EL (cell line): ENCODE results near the gene SLIT3.
"Not testable (repeated sequence)": the region's sequence is repeated elsewhere in the genome, so short reads cannot be mapped to it uniquely, and the experiment has no call there.

Experiments
- DNase-seq: peaks from one replicate; pipeline ENCODE4 v3.0.0-alpha.2; 2016

The SLIT3 gene

GRCh38 chr5:168654211-168654721, 646.7 kb downstream of the SLIT3 start:
- DNase-seq = no peak

GRCh38 chr5:168653626-168654025, 647.3 kb downstream of the SLIT3 start:
- DNase-seq = no peak

GRCh38 chr5:168651648-168652047, 649.3 kb downstream of the SLIT3 start:
- peak; percentile 84 for DNase-seq

GRCh38 chr5:168649306-168649705, 651.6 kb downstream of the SLIT3 start:
- DNase-seq = no peak

GRCh38 chr5:168648576-168648975, 652.4 kb downstream of the SLIT3 start:
- DNase-seq = no peak

- no peak for DNase-seq
Observed at GRCh38 chr5:168648016-168648415, 652.9 kb downstream of the SLIT3 start.

- DNase-seq = peak; percentile 39
Observed at GRCh38 chr5:168647083-168647482, 653.9 kb downstream of the SLIT3 start.

GRCh38 chr5:168646335-168646734, 654.6 kb downstream of the SLIT3 start:
- DNase-seq = no peak

- no peak for DNase-seq
Observed at GRCh38 chr5:168645195-168645594, 655.7 kb downstream of the SLIT3 start.

- no peak for DNase-seq
Observed at GRCh38 chr5:168642019-168642418, 658.9 kb downstream of the SLIT3 start.

GRCh38 chr5:168638846-168639245, 662.1 kb downstream of the SLIT3 start:
- not testable (repeated sequence) for DNase-seq

GRCh38 chr5:168637793-168638192, 663.1 kb downstream of the SLIT3 start:
- DNase-seq = no peak

- no peak for DNase-seq
Observed at GRCh38 chr5:168637281-168637680, 663.7 kb downstream of the SLIT3 start.

- DNase-seq = not testable (repeated sequence)
Observed at GRCh38 chr5:168630958-168631357, 670.0 kb downstream of the SLIT3 start.

GRCh38 chr5:168624850-168625364, 676.0 kb downstream of the SLIT3 start:
- no peak for DNase-seq

- DNase-seq = no peak
Observed at GRCh38 chr5:168620807-168621206, 680.1 kb downstream of the SLIT3 start.

- DNase-seq = no peak
Observed at GRCh38 chr5:168614661-168615060, 686.3 kb downstream of the SLIT3 start.

- DNase-seq = no peak
Observed at GRCh38 chr5:168613996-168614395, 686.9 kb downstream of the SLIT3 start.

- DNase-seq = no peak
Observed at GRCh38 chr5:168613396-168613795, 687.5 kb downstream of the SLIT3 start.

- DNase-seq = no peak
Observed at GRCh38 chr5:168612996-168613395, 687.9 kb downstream of the SLIT3 start.

GRCh38 chr5:168612123-168612522, 688.8 kb downstream of the SLIT3 start:
- DNase-seq = peak; percentile 8
